Right forelimb (tissue), 1 donor: ENCODE measurements around the gene CLDND2.

Source experiments
- DNase-seq: peaks from one replicate; pipeline ENCODE4 v3.0.0-alpha.2; 2018

CLDND2 gene

DNA sequence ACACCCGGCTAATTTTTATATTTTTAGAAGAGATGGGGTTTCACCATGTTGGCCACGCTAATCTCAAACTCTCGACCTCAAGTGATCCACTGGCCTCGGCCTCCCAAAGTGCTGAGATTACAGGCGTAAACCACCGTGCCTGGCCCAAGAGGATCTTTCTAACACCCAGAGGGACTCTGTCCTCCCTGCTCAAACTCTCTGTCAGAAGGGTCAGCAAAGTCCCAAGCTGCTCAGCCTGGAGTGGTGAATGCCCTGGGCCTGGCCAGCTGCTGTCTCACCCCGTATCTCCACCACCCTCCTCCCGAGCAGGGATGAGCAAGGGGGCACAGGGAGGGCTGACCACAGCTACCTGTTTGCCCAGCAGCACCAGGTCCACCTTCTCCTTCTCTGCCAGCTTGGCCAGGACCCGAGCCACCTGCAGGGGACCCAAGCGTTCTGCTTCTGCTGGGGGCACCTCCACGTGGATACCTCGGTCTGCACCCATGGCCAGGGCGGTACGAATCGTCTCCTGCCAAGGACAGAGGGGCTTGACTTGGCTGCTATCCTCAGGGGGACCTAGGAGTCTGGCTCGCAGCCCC lies 15.9 kb downstream of the CLDND2 start:
- no peak for DNase-seq

DNA sequence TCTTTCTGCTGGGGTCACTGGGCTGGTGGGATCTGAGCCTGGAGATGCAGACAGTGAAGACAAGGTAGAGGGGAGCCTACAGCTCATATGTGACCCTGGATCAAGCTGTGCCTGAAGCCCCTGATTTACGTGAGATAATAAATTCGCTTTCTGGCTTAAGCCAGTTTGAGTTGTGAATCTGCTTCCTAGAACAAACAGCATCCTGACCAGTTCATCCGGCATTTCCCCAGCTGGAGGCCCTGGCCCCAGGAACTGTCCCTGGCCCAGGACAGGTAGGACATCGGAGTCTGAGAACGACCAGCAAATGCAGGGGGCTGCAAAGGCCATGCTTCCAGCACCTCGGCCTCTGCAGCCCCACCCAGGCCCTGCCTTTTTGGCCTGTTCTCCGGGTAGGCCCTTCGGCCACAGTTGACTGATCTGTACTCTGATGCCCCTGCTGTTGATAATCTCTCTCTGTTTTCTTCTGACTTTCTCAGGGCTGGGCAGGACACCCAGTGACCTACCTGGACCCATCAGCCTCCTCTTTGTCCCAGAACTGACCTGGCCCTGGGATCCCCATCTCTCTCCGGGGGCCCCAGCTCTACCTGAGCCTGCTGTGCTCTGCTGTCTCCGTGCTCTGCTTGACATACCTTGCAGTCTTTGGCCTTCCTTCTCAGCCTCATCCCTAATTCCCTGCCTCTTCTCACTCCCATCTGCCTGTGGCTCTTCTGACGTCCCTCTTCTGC lies 17.4 kb downstream of the CLDND2 start:
- no peak for DNase-seq

DNA sequence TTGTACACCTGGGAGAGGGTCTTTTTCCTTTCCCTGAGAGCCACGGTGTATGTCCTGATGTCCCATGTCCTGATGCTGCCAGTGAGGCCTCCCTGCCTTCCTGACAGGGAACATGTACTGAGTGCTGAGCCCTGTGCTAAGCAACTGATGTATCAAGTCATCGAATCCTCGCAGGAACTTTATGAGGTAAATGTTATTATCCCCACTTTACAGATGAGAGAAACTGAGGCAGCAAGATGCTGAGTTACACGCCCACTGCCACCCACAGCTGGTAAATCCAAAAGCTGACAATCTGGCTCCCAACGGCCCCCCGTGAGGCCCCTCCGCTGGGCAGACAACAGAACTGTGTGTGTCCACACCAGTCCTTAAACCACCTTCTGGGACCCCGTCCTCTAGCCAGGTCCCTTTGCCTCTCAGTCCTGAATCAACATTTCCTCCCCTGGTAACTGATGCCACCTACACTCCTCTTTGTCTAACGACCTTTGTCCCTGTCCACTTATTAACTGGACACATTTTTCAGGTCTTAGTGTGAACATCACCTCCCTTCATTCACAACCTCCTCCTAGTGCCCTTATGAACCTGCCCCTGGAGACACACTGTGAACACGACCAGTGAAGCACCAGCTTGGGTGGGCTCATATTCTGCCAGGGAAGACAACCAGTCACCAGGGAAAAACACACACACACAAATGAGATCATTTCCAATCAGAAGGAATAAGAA lies 21.4 kb downstream of the CLDND2 start:
- DNase-seq = no peak

DNA sequence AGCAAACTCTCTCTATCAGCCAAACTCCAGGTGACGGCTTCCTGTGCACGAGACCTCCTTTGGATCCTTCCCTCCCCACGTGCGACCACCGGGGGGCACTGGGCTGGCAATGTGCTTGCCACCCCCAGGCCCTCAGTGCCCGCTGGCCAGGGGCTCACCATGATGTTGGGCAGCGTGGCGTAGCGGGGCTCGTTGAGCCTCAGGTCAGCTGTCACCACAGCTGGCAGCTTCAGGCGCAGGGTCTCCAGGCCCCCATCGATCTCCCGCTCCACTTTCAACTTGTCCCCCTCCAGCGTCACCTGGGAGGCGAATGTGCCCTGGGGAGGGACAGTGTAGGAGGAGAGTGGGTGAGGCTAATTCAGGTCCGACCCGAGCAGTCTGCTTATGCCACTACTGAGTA lies 22.1 kb downstream of the CLDND2 start:
- no peak for DNase-seq

DNA sequence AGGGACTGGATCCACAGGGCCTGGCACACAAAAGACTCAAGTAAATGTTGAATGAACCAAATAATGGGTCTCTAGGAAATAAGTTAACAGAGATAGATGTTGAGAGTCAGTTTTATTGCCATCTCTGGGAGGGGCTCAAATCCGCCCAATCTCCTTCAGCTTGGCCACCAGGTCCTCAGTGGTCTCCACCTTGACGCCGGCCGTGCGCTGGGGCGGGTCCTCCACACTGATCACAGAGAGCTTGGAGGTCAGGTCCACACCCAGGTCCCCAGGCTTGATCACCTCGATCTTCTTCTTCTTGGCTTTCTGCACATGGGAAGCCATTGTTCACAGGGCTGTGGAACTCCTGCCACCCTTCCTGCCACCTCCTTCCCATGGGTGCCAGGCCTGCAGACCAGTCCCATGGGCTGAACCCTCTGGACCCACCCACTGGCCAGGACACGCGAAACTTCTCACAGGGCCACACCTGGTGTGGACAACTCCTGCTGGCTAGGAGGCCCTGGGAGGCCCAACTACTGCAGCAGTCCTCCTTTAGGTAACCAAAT lies 23.7 kb downstream of the CLDND2 start:
- DNase-seq = no peak

DNA sequence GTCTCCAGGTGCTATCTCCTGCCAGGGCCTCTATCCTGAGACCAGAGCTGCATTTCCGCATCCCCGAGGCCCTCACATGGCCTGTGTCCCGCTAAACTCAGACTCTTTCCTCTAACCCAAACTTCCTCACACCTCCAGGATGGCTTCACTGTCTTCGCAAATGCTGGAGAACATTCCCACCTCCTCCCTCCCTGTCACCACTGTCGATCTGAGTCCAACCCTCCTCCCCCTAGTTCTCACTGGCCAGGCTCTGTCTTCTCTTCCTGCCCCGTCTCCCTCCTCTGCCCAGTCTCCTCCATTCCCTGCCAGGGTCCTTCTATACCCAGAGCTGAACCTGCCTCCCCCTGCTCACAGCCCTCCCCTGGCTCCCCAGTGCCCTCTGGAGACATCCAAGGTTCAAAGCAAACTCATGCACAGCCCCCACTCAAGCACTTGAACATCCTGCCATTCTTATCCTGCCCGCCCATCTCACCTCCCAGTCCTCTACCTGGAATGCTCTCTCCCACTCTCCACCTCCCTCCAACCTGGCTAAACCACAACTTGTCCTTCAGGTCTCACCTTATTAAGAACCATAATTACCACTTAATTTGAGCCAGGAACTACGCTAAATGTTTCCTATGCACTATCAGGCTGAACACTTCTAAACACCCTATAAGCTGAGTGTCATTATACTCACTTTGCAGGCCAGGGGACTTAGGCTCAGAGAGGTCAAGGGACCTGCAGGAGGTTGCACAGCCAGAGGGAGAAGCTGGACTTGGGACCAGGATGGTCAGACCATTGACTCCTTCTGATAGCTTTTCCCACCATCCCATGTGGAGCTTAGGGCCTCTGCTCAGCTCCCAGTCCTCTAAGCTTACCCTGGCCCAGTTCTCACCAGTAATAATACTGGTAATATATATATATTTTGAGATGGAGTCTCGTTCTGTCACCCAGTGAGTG lies 25.9 kb downstream of the CLDND2 start:
- no peak for DNase-seq

DNA sequence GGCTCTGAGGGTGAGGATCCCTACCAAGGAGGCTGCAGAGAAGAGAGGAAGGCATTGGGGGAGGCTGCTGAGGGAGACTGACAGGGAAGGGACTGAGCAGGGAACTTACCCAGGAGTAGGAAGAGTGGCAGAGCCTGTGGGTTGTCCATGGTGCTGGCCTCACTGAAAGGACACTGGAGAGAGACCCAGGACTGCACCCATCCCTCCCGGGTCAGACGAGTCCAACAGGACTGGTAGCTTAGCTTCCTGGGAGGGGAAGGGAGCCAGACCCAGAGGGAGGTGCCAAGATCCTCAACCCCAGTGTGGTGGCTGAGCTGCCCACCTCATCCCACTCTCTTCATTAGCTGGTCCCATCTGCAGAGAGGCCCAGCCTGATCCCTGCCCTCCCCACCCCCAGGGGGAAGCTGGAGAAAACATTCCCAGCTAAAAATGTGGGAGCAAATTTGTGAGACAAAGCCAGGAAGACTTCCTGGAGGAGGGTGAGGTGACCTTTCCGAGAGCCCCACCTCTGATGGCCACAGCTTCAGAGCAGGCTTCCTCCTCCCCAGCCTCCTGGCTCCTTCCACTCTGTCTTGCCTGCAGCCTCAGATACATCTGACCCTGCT lies 26.7 kb downstream of the CLDND2 start, which contains the start of gene VSIG10L:
Gene VSIG10L (minus strand): TSS at position 164 of the 605 bp plus-strand sequence. CDS start 15 bp downstream, at position 149.
- no peak for DNase-seq

DNA sequence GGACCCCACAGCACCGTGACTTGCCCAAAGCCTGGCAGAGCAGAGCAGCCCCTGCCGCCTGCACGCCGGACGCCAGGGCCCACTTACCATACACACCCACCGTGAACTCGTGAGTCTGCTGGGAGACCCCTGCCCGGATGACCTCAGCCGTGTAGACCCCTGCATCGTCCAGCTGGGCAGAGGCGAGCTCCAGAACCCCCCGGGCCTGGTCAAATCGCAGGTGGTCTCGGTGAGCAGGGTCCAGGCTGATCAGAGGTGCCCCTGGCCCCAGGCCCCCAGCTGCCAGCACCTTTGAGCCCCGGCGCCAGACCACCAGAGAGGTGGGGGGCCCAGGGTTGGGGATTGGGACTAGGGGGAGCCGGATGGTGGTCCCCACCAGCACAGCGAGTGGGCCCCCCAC lies 27.7 kb downstream of the CLDND2 start:
- DNase-seq = no peak

DNA sequence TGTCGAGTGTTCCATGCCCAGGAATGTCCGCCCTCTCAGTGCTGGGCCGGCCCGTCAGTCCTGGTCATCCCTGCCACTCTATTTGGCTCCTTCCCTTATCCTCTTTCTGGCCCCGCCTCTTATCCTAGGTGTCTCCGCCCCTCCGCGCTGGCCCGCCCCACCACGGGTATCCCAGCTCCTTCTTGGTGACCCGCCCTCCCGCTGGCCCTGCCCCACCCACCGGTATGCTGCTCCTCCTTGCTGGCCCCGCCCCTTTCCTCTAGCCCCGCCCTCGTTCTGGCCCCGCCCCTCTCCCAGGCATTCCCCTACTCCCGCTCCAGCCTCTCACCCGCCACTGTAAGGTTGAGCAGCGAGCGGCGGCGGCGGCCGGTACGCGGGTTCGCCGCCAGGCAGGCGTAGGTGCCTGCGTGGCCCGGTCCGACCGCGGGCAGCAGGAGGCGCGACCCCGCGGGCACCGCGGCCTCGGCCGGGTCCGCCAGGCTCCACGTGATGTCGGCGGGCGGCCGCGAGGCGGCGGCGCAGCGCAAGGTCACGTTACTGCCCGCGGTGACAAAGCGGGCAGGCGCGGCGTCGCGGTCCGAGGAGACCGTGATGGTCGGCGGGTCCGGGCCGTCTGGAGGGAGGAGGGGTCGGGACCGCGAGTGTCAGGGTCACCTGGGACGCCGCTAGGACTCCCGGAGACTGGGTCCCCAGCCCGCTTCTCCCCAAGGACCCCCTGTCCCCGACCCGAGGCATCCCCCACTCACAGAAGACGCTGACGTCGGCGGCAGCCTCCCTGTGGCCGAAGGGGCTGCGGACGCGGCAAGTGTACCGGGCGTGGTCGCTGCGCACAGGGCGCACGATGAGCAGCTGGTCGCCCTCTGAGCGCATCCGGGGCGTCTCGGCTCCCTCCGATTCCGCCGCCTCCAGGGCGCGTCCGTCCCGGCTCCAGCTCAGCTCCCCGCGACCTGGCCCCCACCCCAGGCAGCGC lies 28.8 kb downstream of the CLDND2 start:
- peak; percentile 96 for DNase-seq

DNA sequence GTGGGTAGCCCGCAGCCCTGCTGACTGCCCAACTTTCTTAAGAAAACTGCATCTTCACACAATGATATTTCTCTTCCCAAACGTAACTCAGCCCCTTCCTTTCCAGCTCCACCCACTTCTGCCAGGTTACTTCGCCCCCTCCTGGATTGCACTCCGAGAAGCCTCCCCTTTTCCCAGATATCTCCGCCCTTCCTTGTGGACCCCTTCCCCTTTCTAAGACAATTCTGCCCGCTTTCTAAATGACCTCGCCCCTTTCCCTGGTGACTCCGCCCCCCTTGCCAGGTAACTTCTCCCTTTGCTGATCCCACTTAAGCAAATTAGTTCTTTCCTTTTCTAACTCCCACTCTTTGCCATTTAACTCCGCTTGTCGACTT lies 29.5 kb downstream of the CLDND2 start:
- no peak for DNase-seq

DNA sequence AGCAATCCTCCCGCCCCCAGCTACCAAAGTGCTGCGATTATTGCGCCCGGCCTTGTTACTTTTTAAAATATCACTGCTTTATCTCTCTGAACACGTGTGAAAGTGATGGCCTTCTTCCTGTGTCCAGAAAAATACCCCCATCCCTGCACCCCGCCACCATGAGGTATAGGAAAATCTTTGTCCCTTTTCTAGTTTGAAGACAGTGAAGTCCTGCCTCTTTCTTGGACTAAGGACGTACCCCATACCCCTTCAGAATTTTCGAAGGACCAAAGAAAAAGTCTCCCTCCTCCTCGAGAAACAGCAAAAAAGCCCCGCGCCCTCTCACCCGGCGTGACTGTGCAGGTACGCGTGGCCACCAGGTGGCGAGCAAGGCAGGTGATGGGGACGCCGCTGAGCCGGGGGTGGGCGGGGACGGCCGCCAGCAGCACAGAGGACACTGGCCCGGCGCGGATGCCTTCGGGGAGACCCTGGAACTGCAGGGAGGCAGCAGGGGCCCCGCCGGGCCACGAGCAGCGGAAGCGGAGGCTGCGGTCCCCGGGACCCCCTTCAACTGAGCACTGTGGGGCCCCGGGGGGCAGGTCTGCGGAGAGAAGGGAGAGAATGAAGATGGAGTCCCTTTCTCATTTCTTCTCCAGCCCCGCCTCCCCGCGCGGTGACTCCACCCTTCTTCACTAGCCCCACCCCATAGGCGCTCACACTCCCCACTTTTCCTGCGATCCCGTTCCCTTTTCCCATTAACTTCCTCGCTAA lies 30.1 kb downstream of the CLDND2 start:
- DNase-seq = peak; percentile 90

DNA sequence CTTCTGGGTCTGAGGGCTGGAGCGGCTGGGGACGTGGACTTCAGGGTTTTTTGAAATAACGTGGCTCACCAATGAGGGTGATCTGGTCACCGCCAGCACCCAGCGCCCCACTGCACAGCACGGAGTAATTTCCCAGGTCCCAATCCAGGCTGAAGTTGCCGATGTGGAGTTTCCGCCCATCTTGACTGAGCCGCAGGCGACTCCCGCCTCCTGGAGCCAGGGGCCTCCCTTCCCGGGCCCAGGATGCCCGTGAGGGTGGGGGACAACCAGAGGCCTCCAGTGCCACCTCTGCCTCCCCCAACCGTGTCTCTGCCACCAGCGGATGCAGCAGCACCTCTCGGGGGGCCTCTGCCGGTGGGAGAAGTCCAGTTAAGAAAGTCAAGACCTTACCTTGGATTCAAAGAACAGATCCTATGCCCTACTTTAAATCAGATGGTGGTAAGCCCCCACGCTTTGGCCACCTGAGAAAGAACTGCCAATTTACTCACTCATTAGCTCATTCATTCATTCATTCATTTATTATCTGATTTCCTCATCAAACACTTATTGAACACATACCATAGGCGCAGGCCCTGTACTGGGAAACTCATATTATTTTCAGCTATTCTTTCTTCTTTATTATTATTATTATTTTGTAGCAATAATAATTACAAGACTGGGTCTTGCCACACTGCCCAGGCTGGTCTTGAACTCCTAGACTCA lies 30.8 kb downstream of the CLDND2 start:
- no peak for DNase-seq

DNA sequence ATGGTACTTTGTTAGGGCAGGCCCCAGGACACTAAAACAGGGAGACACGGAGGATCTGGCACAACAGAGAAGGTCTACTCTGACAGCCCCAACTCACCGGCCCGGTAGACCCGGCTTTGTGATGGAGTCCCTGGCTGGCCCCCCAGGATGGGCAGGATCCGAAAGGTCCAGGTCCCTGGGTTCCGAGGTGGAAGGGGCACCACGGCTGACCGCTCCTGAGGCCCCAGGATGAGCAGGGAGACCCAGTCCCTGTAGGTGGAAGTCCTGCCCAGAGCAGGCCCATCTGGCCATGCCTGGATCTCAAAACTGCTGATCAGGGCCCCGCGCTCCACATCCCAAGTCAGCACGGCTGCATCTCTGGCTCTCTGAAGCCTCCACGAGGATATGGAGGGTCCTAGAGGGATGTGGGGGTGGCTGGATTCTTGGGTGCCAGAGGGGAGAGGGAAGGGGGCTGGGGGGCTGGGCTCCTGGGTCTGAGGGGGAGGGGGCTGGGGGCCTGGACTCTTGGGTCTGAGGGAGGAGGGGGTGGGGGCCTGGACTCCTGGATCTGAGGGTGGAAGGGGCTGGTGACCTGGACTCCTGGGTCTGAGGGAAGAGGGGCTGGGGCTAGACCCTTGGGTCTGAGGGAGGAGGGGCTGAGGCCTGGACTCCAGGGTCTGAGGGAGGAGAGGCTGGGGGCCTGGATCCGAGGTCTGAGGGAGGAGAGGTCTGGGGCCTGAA lies 31.5 kb downstream of the CLDND2 start:
- no peak for DNase-seq

DNA sequence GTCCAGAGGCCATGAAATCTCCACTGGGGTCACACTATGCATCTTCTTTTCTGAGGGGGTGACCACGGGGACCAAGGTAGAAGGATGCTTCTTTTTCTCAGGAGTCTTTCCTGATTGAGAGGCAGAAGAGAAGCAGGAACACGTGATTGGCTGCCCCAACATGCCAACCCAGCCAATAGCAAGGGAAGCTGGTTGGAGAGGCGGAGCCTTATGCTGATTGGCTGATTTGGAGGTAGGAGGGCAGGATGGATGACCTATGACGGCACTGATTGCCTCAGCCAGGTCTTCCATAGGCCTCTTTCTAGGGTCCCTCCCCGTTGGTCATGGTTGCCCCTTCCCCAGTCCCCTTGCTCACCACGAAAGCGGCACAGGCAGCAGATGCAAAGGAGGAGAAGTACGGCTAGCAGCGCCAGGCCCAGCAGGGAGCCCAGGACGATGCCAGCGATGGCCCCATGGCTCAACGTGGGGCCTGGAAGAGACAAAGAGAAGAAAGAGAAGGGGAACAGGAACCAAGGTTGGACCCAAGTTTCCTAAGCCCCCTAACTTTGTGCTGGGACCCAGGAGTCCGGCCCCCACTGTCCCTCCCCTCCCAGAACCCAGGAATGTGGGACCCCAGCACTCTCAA lies 34.9 kb downstream of the CLDND2 start:
- no peak for DNase-seq

DNA sequence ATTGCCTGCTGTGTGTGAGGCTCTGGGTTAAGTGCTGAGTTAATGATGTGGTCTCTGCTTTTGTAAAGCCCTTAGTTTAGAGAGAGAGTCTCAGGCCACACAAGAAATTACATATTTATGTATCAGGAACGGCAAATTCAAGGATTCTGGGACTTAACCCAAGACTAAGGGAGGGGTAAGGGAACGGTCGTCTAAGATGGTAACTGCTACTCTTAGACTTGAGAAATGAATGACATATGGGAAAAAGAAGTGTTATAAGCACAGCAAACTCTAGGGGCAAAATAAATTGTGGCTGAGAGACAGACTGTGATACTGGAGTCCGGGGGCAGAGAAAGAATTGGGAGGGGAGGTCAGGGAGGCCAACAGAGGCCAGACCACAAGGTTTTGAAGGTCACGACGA lies 37.1 kb downstream of the CLDND2 start:
- DNase-seq = no peak

DNA sequence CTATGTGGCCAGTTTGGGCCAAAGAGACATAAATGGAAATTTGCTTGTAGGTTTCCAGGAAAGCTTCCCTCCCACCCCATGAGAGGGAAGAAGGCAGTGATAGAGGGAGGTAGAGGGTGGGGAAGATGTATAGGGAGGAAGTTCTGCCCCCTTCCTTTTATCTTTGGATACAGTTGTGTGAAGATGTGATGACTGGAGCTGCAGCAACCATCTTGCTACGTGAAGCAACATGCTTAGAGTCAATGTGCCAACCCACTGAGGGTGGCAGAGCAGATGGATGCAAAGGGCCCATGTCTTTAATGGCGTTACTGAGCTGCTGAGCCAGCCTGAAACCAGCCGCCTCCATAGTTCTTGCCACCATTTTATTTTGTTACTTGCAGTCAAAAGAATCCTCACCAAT lies 37.6 kb downstream of the CLDND2 start:
- DNase-seq = no peak

DNA sequence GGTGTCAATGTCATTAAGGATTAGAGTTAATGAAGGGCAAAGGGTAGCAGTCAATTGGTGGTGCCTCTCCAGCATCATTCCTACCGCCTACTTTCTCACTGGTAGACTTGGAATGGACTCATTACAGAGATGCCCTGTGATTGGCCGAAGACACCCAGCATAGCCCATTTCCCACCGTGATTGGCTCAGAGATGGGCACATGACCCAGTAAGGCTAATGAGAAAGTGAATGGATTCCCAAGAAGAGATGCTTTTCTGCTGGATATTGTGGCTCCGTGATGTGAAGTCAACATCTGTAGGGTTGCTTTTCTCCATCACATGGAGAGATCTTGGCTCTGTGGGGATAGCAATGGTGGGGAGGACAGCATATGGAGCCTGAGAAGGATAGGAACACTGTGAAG lies 38.4 kb downstream of the CLDND2 start:
- no peak for DNase-seq

DNA sequence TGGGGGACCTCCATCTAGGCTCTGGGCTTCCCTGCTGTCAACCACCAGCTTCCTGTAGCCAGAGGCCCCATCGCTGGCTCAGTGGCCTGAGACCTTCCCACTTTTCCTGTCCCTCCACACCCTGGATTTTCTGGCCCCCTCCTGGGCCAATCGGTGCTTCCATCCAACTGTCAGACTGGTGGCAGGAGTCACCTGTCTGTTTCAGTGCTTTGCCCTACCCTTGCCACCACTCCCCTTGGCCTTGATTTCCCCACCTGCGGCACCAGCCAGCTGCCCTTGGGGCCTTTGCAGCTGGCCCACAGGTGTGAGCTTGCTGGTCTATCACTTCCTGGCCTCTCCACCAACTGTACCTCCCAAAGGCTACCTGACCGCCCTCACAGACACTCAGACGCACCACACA lies 39.4 kb downstream of the CLDND2 start:
- DNase-seq = no peak
